CD4-positive, alpha-beta memory T cell (primary cell): ENCODE measurements around the gene NME7. TPM values are rescaled to one million over a fixed set of nuclear protein-coding genes. Genes with fewer than 3 reads are reported as not detected.
A peak's percentile ranks its signal among the peaks of the same experiment; 100 is the strongest.

ENCODE experiments used
- CTCF ChIA-PET: fragments of 350-600 bp; sonication (Branson Sonifier 250); formaldehyde crosslinking; loops from one replicate; lab custom pipeline; 2021; ENCODE audit warnings: inconsistent platforms; ENCODE audit not compliant: partially characterized antibody; lab: Charles Lee
- POLR2A ChIA-PET: fragments of 350-600 bp; sonication (Branson Sonifier 250); formaldehyde crosslinking; loops from one replicate; lab custom pipeline; 2021; ENCODE audit not compliant: partially characterized antibody; lab: Charles Lee
- DNase-seq, 5 donors: peaks; one replicate each; pipeline versions ENCODE4 v3.0.0 to v3.0.0-alpha.2; 2020 to 2022; ENCODE audit warnings: mixed read lengths in 1 of 5
- H3K27ac ChIP-seq: one replicate; pipeline ENCODE4 v1.7.0; 2013; ENCODE audit warnings: low read depth, low read length
- H3K27me3 ChIP-seq: 2 replicates; pipeline ENCODE4 v1.7.0; 2013; ENCODE audit warnings: mild to moderate bottlenecking, low read length, moderate library complexity; ENCODE audit not compliant: insufficient read depth
- H3K36me3 ChIP-seq: 2 replicates; pipeline ENCODE4 v1.7.0; 2013; ENCODE audit warnings: mild to moderate bottlenecking, low read length, moderate library complexity; ENCODE audit not compliant: insufficient read depth
- H3K4me1 ChIP-seq: 2 replicates; pipeline ENCODE4 v1.7.0; 2013; ENCODE audit warnings: mild to moderate bottlenecking, low read length, moderate library complexity; ENCODE audit not compliant: insufficient read depth
- H3K4me3 ChIP-seq, 2 donors: one replicate each; pipeline ENCODE4 v1.7.0; 2013; ENCODE audit warnings: low read length in 2 of 2, mild to moderate bottlenecking in 1 of 2
- H3K9me3 ChIP-seq, 2 donors: one replicate each; pipeline ENCODE4 v1.7.0; 2013; ENCODE audit warnings: low read length in 2 of 2, control low read depth in 1 of 2; ENCODE audit not compliant: control insufficient read depth in 1 of 2
- H3K27ac Mint-ChIP-seq, 7 donors: one replicate each; pipeline ENCODE4 v1.8.0; 2020 to 2021; ENCODE audit warnings: mixed read lengths in 7 of 7, mild to moderate bottlenecking in 6 of 7, inconsistent platforms in 3 of 7, moderate library complexity in 3 of 7
- H3K27me3 Mint-ChIP-seq, 2 donors: one replicate each; pipeline ENCODE4 v1.8.0; 2020 to 2021; ENCODE audit warnings: mixed read lengths in 2 of 2
- H3K36me3 Mint-ChIP-seq, 2 donors: one replicate each; pipeline ENCODE4 v1.8.0; 2020 to 2021; ENCODE audit warnings: mixed read lengths in 2 of 2, inconsistent platforms in 1 of 2, mild to moderate bottlenecking in 1 of 2
- H3K4me1 Mint-ChIP-seq, 4 donors: one replicate each; pipeline ENCODE4 v1.8.0; 2020 to 2021; ENCODE audit warnings: mixed read lengths in 4 of 4, mild to moderate bottlenecking in 1 of 4
- H3K4me3 Mint-ChIP-seq, 8 donors: one replicate each; pipeline ENCODE4 v1.8.0; 2020 to 2021; ENCODE audit warnings: mixed read lengths in 8 of 8, mild to moderate bottlenecking in 7 of 8, moderate library complexity in 6 of 8, inconsistent platforms in 3 of 8
- H3K9me3 Mint-ChIP-seq, 8 donors: one replicate each; pipeline ENCODE4 v1.8.0; 2020 to 2021; ENCODE audit warnings: mixed read lengths in 8 of 8, mild to moderate bottlenecking in 5 of 8, inconsistent platforms in 3 of 8, moderate library complexity in 1 of 8
- intact Hi-C: fragments of 100-400 bp; cut with micrococcal nuclease; formaldehyde crosslinking; loops from one replicate; pipeline ENCODE4 v1.15.1; 2023
- polyA plus RNA-seq, 2 donors: library from polyadenylated mRNA; unstranded; fragments of 300-500 nt; fragmentation: Illumina TruSeq; gene quantifications; one replicate each; pipeline ENCODE4 v1.2.3, GENCODE V29; 2021
- total RNA-seq, 2 experiments: library from RNA; stranded (reverse); gene quantifications; one replicate each; pipeline ENCODE4 v1.2.3, GENCODE V29; 2021

The NME7 gene
- total and polyA plus RNA-seq, 4 experiments from 2014 or later: 12.0 to 22.8 (median 16.9) TPM

GRCh38 chr1:169089776-169090175 lies 277.8 kb downstream of the NME7 start:
- H3K4me3 Mint-ChIP-seq: no peak overlapping the region
- H3K9me3 Mint-ChIP-seq: no peaks in the 10 kb centered on the region
- H3K4me3 ChIP-seq: no peak overlapping the region
- ChIA-PET POLR2A (interaction anchor here (0.7 kb wide), 2 partner anchors 18 to 443 kb away, joined by 3 read pairs; no protein-coding TSS in a partner anchor), CTCF (interaction anchor here (0.8 kb wide), 1 partner anchor 19 kb away, joined by 3 read pairs; no protein-coding TSS in a partner anchor)
- H3K36me3 ChIP-seq: no peaks in the 10 kb centered on the region
- H3K27ac ChIP-seq: no peak overlapping the region
- no peaks in the 10 kb centered on the region for H3K9me3 ChIP-seq
- H3K27me3 ChIP-seq: no peaks in the 10 kb centered on the region
- H3K36me3 Mint-ChIP-seq: no peaks in the 10 kb centered on the region
- peaks cover 12 to 20% (median 17%) of the 10 kb centered on the region in 4 donors for H3K4me1 Mint-ChIP-seq
- intact Hi-C loops: no loop called here
- H3K27ac Mint-ChIP-seq: no peak overlapping the region
- H3K27me3 Mint-ChIP-seq: peaks cover 3 to 5% of the 10 kb centered on the region in 2 donors
- no peak for DNase-seq
- H3K4me1 ChIP-seq: peaks cover 10% of the 10 kb centered on the region

- no peak overlapping the region for H3K4me3 Mint-ChIP-seq
- H3K4me1 Mint-ChIP-seq: peaks cover 12 to 22% (median 17%) of the 10 kb centered on the region in 4 donors
- Histone ChIP-seq H3K27ac (no peak overlapping the region), H3K4me3 (no peak overlapping the region), H3K4me1 (peaks cover 10% of the 10 kb centered on the region), H3K27me3 (no peaks in the 10 kb centered on the region), H3K36me3 (no peaks in the 10 kb centered on the region), H3K9me3 (no peaks in the 10 kb centered on the region)
- CTCF ChIA-PET: interaction anchor here (1.0 kb wide), 1 partner anchor 17 kb away, joined by 3 read pairs; no protein-coding TSS in a partner anchor
- peak overlapping the region in 1 of 7 donors; percentile 0 for H3K27ac Mint-ChIP-seq
- no peaks in the 10 kb centered on the region for H3K36me3 Mint-ChIP-seq
- POLR2A ChIA-PET: no interaction called here
- H3K9me3 Mint-ChIP-seq: no peaks in the 10 kb centered on the region
- intact Hi-C loops: no loop called here
- peaks cover 0 to 3% of the 10 kb centered on the region in 2 donors for H3K27me3 Mint-ChIP-seq
- DNase-seq: no peak
These were observed 279.7 kb downstream of the NME7 start for GRCh38 chr1:169087876-169088275.

- H3K27me3 Mint-ChIP-seq: peaks cover 0 to 3% of the 10 kb centered on the region in 2 donors
- H3K36me3 Mint-ChIP-seq: no peaks in the 10 kb centered on the region
- no peak overlapping the region for H3K4me3 Mint-ChIP-seq
- ChIA-PET CTCF (interaction anchor here (1.0 to 1.4 kb wide), 2 partner anchors 16 to 648 kb away, joined by 3 read pairs; no protein-coding TSS in a partner anchor), POLR2A (no interaction called here)
- intact Hi-C loops: no loop called here
- Histone ChIP-seq H3K9me3 (no peaks in the 10 kb centered on the region), H3K27ac (no peak overlapping the region), H3K4me3 (no peak overlapping the region), H3K36me3 (no peaks in the 10 kb centered on the region), H3K27me3 (no peaks in the 10 kb centered on the region), H3K4me1 (peaks cover 10% of the 10 kb centered on the region)
- DNase-seq: peak in 4 of 5 donors; percentile 21 to 44 (median 24)
- no peaks in the 10 kb centered on the region for H3K9me3 Mint-ChIP-seq
- H3K4me1 Mint-ChIP-seq: peaks cover 12 to 22% (median 17%) of the 10 kb centered on the region in 4 donors
- peak overlapping the region in 6 of 7 donors; percentile 5 to 88 (median 79) for H3K27ac Mint-ChIP-seq
These were observed 280.8 kb downstream of the NME7 start for GRCh38 chr1:169086603-169087455.

- H3K27ac ChIP-seq: no peak overlapping the region
- H3K4me3 ChIP-seq: no peak overlapping the region
- no peak overlapping the region for H3K4me3 Mint-ChIP-seq
- DNase-seq: no peak
- peak overlapping the region in 3 of 7 donors; percentile 64 to 88 (median 65) for H3K27ac Mint-ChIP-seq
- no peaks in the 10 kb centered on the region for H3K9me3 Mint-ChIP-seq
- no peaks in the 10 kb centered on the region for H3K36me3 Mint-ChIP-seq
- peaks cover 0 to 3% of the 10 kb centered on the region in 2 donors for H3K27me3 Mint-ChIP-seq
- ChIA-PET POLR2A (no interaction called here), CTCF (no interaction called here)
- no peaks in the 10 kb centered on the region for H3K9me3 ChIP-seq
- no peaks in the 10 kb centered on the region for H3K27me3 ChIP-seq
- intact Hi-C loops: no loop called here
- no peaks in the 10 kb centered on the region for H3K36me3 ChIP-seq
- peaks cover 12 to 22% (median 17%) of the 10 kb centered on the region in 4 donors for H3K4me1 Mint-ChIP-seq
- H3K4me1 ChIP-seq: peaks cover 10% of the 10 kb centered on the region
These were observed 281.7 kb downstream of the NME7 start for GRCh38 chr1:169085911-169086310.

Other genes starting within 250 kb of the NME7 start
- 10 to 100 TPM; 20.0 to 23.8 TPM for gene BLZF1, start 398 bp upstream of the NME7 start, total RNA-seq
- gene BLZF1, start 398 bp upstream of the NME7 start, polyA plus RNA-seq: 10 to 100 TPM; 11.5 to 14.2 TPM
- gene CCDC181, start 59.7 kb upstream of the NME7 start, total RNA-seq: under 1 TPM in 1 of 2 experiments, not detected in 1; 0.17 TPM
- gene CCDC181, start 59.7 kb upstream of the NME7 start, polyA plus RNA-seq: not detected
- 1 to 10 TPM; 4.1 to 4.5 TPM for gene SLC19A2, start 118.1 kb upstream of the NME7 start, total RNA-seq
- 1 to 10 TPM in 1 of 2 donors, under 1 TPM in 1; 0.41 to 1.0 TPM for gene SLC19A2, start 118.1 kb upstream of the NME7 start, polyA plus RNA-seq
- gene F5, start 218.7 kb upstream of the NME7 start, total RNA-seq: 1 to 10 TPM; 4.9 to 6.1 TPM
- 1 to 10 TPM; 1.4 to 3.3 TPM for gene F5, start 218.7 kb upstream of the NME7 start, polyA plus RNA-seq